ENCODE data around the gene ADAMTS12.

- no peak for TF ChIP-seq CTCF (conservative IDR thresholded peaks at IDR 0.05; ENCODE audit: low read depth in 2 of 2)
- TF ChIP-seq REST (IDR thresholded peaks at IDR 0.05; ENCODE audit: unreplicated experiment) = no peak
- TF ChIP-seq EZH2 (IDR thresholded peaks at IDR 0.05; ENCODE audit: low read depth, unreplicated experiment) = no peak
- TF ChIP-seq JUNB (IDR thresholded peaks at IDR 0.05; ENCODE audit: unreplicated experiment) = no peak
These were observed 234.6 kb downstream of the ADAMTS12 start for GRCh38 chr5:33657176-33657575.

All from GM23338 (cell line).